ENCODE measurements around the gene BBS12.

GRCh38 chr4:122744229-122744628, 11.7 kb downstream of the BBS12 start:
- TF ChIP-seq POLR2A (IDR thresholded peaks at IDR 0.05; ENCODE audit: low read length) (no peak), GATA1 (IDR thresholded peaks at IDR 0.05; ENCODE audit: low read depth, low read length) (no peak)
